Lower leg skin (tissue), 3 donors: ENCODE results near the gene PACRG.

ENCODE experiments used
- CTCF ChIP-seq, 3 donors: fragments of 450-650 bp; IDR thresholded peaks; one replicate each; pipeline ENCODE4 v1.5.1; 2016; ENCODE audit warnings: antibody characterized with exemption in 3 of 3, mild to moderate bottlenecking in 3 of 3, moderate library complexity in 2 of 3
- POLR2A ChIP-seq, 2 donors: fragments of 450-650 bp; IDR thresholded peaks; one replicate each; pipeline ENCODE4 v1.6.1; 2016 to 2017; ENCODE audit warnings: antibody characterized with exemption in 2 of 2, mild to moderate bottlenecking in 1 of 2, moderate library complexity in 1 of 2

GRCh38 chr6:163324326-163324687 is 596.5 kb downstream of the PACRG start:
- TF ChIP-seq POLR2A (IDR thresholded peaks at IDR 0.05): no peak
- no peak for TF ChIP-seq CTCF (IDR thresholded peaks at IDR 0.05)
